Esophagus squamous epithelium (tissue), 4 donors: ENCODE results near the gene RIC8B.

Experiments
- POLR2A ChIP-seq, 4 donors: fragments of 450-650 bp; IDR thresholded peaks; one replicate each; pipeline ENCODE4 v1.6.1; 2017; ENCODE audit warnings: antibody characterized with exemption in 4 of 4, mild to moderate bottlenecking in 4 of 4, moderate library complexity in 3 of 4
- TF ChIP-seq, protein P1 (sequence below), 6 experiments: fragments of 450-650 bp in 4 of 6; fragments of 200-600 bp in 2 of 6; sonication (generic) in 2 of 6; IDR thresholded peaks; one replicate each; pipeline ENCODE4 v1.5.1; 2016 to 2019; ENCODE audit warnings: antibody characterized with exemption in 6 of 6, mild to moderate bottlenecking in 4 of 6, moderate library complexity in 4 of 6

DNA sequence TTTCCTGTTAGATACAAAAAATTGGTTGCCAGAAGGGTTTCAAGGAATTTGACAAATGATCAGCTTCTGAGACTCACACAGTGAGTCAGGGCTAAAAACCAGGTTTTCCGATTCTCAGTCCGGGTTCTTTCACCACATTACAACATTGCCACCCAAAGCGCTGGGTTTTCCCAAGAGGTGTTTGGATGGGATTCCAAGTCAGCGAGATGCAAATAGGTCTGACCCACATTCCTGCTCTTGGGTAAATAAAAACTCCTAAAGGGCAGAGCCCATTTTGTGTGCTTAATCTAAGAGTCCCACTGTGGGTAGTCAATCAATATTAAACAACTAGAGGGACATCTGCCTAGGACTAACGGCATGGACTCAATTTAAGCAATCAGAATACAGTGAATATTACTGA, 5.4 kb upstream of the RIC8B start:
- TF ChIP-seq, protein P1, sequence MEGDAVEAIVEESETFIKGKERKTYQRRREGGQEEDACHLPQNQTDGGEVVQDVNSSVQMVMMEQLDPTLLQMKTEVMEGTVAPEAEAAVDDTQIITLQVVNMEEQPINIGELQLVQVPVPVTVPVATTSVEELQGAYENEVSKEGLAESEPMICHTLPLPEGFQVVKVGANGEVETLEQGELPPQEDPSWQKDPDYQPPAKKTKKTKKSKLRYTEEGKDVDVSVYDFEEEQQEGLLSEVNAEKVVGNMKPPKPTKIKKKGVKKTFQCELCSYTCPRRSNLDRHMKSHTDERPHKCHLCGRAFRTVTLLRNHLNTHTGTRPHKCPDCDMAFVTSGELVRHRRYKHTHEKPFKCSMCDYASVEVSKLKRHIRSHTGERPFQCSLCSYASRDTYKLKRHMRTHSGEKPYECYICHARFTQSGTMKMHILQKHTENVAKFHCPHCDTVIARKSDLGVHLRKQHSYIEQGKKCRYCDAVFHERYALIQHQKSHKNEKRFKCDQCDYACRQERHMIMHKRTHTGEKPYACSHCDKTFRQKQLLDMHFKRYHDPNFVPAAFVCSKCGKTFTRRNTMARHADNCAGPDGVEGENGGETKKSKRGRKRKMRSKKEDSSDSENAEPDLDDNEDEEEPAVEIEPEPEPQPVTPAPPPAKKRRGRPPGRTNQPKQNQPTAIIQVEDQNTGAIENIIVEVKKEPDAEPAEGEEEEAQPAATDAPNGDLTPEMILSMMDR (IDR thresholded peaks at IDR 0.05): no peak
- TF ChIP-seq POLR2A (IDR thresholded peaks at IDR 0.05): no peak
